K562 (cell line): Measurements from ENCODE around the gene EPB41L2. TPM values are rescaled to one million over a fixed set of nuclear protein-coding genes. Genes with fewer than 3 reads are reported as not detected.

Experiments used
- ATAC-seq: fragments of 200-7000 bp; cut with Tn5 transposase; 3 replicates; pipeline ENCODE4 v1.9.1; 2020; ENCODE audit warnings: moderate library complexity
- BruUV-seq: library from RNA; stranded (reverse); fragments of 400-500 nt; replicated peaks from 2 replicates; lab custom pipeline; 2021; lab: Mats Ljungman, UMichigan
- CTCF ChIA-PET: fragments of 300-600 bp; formaldehyde crosslinking; extraction: SDS; loops from one replicate; lab custom pipeline; 2021; ENCODE audit warnings: low intra/inter-chr PET ratio; lab: Yijun Ruan, JAX
- POLR2A ChIA-PET: fragments of 300-600, 350-650 bp; sonication (Branson Sonifier 250); formaldehyde crosslinking; extraction: SDS; loops from one replicate; lab custom pipeline; 2021; ENCODE audit warnings: antibody characterized with exemption, inconsistent platforms; lab: Yijun Ruan, JAX
- DNase-seq, 4 experiments: peaks; one replicate each; pipeline versions ENCODE4 v3.0.0 to v3.0.0-alpha.2; 2011 to 2018; ENCODE audit warnings: low spot score in 3 of 4, mixed read lengths in 3 of 4; ENCODE audit errors: extremely low read depth in 1 of 4
- FAIRE-seq: peaks from 2 replicates; lab custom pipeline; 2011; peaks lifted over from hg19 to GRCh38; lab: Jason Lieb, UNC
- H2AFZ ChIP-seq: 2 replicates; pipeline ENCODE4 v1.6.0; 2011; ENCODE audit warnings: low read depth, low read length, control low read depth, inconsistent platforms
- H3K27ac ChIP-seq: fragments of 200-600 bp; 3 replicates; pipeline ENCODE4 v1.8.0; 2011; ENCODE audit warnings: low read depth, mild to moderate bottlenecking, control low read depth, inconsistent platforms, low read length, moderate library complexity, mixed read lengths; ENCODE audit errors: extremely low read depth
- H3K27me3 ChIP-seq, 2 experiments: fragments of 300-600 bp in 1 of 2; 2 replicates in 1 of 2; 3 replicates in 1 of 2; pipeline versions ENCODE4 v1.6.0 to v1.8.0; 2011; ENCODE audit warnings: inconsistent platforms in 2 of 2, low read length in 2 of 2, mild to moderate bottlenecking in 1 of 2, mixed read lengths in 1 of 2, moderate library complexity in 1 of 2; ENCODE audit not compliant: control insufficient read depth in 2 of 2, insufficient read depth in 2 of 2
- H3K36me3 ChIP-seq: fragments of 300-600 bp; 3 replicates; pipeline ENCODE4 v1.8.0; 2011; ENCODE audit warnings: mild to moderate bottlenecking, low read length, inconsistent platforms; ENCODE audit not compliant: control insufficient read depth, insufficient read depth
- H3K4me1 ChIP-seq, 2 experiments: fragments of 200-600 bp in 1 of 2; replicated peaks in 1 of 2; 2 replicates in 1 of 2; 3 replicates in 1 of 2; pipeline versions ENCODE4 v1.5.1 to v1.8.0; 2011; ENCODE audit warnings: inconsistent platforms in 2 of 2, low read length in 2 of 2, mild to moderate bottlenecking in 1 of 2, mixed read lengths in 1 of 2, moderate library complexity in 1 of 2; ENCODE audit not compliant: control insufficient read depth in 2 of 2, insufficient read depth in 2 of 2
- H3K4me2 ChIP-seq: 2 replicates; pipeline ENCODE4 v1.6.1; 2011; ENCODE audit warnings: low read length, control low read depth, inconsistent platforms, mixed read lengths; ENCODE audit not compliant: insufficient read depth
- H3K4me3 ChIP-seq: fragments of 200-600 bp; sonication (generic), shearing (Covaris generic); 2 replicates; pipeline ENCODE4 v1.5.1; 2016; ENCODE audit warnings: control low read depth, inconsistent platforms
- H3K79me2 ChIP-seq: fragments of 200-600 bp; 3 replicates; pipeline ENCODE4 v1.8.0; 2011; ENCODE audit warnings: low read length, inconsistent platforms; ENCODE audit not compliant: control insufficient read depth, insufficient read depth
- H3K9ac ChIP-seq, 2 experiments: 2 replicates each; pipeline versions ENCODE4 v1.6.0 to v1.6.1; 2011; ENCODE audit warnings: low read depth in 2 of 2, low read length in 2 of 2, control low read depth in 1 of 2, inconsistent platforms in 1 of 2, mild to moderate bottlenecking in 1 of 2, mixed read lengths in 1 of 2; ENCODE audit not compliant: insufficient read depth in 1 of 2
- H3K9me1 ChIP-seq: one replicate; pipeline ENCODE4 v1.6.0; 2011; ENCODE audit warnings: inconsistent platforms, mild to moderate bottlenecking, low read length, moderate library complexity; ENCODE audit not compliant: control insufficient read depth, insufficient read depth
- H3K9me3 ChIP-seq: replicated peaks from 2 replicates; pipeline ENCODE4 v1.5.1; 2011; ENCODE audit warnings: low read depth, low read length, inconsistent platforms; ENCODE audit not compliant: control insufficient read depth, insufficient read depth
- H4K20me1 ChIP-seq: replicated peaks from 2 replicates; pipeline ENCODE4 v1.6.1; 2011; ENCODE audit warnings: low read length, inconsistent platforms, mixed read lengths; ENCODE audit not compliant: control insufficient read depth, insufficient read depth
- ARID1B ChIP-seq: fragments of 450-650 bp; IDR thresholded peaks from 2 replicates; pipeline ENCODE4 v1.6.1; 2016; ENCODE audit warnings: antibody characterized with exemption, mild to moderate bottlenecking, inconsistent platforms
- ERF ChIP-seq: fragments of 450-650 bp; formaldehyde crosslinking; IDR thresholded peaks from 2 replicates; pipeline ENCODE4 v1.4.0; 2020; ENCODE audit warnings: mild to moderate bottlenecking, mixed read lengths
- HDAC8 ChIP-seq: fragments of 450-650 bp; IDR thresholded peaks from 2 replicates; pipeline ENCODE4 v1.6.1; 2016; ENCODE audit warnings: mild to moderate bottlenecking, missing genetic modification characterization, moderate library complexity, missing compliant biosample characterization
- KDM1A ChIP-seq, 2 experiments: fragments of 450-650 bp; IDR thresholded peaks; 2 replicates each; pipeline ENCODE4 v1.6.1; 2016; ENCODE audit warnings: mild to moderate bottlenecking in 2 of 2
- KLF6 ChIP-seq: fragments of 250-450 bp; sonication (Bioruptor Pico); IDR thresholded peaks from 2 replicates; pipeline ENCODE4 v1.4.0; 2020; ENCODE audit warnings: mild to moderate bottlenecking, moderate library complexity, borderline replicate concordance
- MEF2D ChIP-seq: conservative IDR thresholded peaks from 2 replicates; pipeline ENCODE4 v1.6.1; 2016; ENCODE audit warnings: low read depth, missing genetic modification characterization, missing compliant biosample characterization
- MTA1 ChIP-seq: fragments of 450-650 bp; IDR thresholded peaks from 2 replicates; pipeline ENCODE4 v1.6.1; 2017; ENCODE audit warnings: borderline replicate concordance
- MYNN ChIP-seq, 2 experiments: sonication (generic); formaldehyde crosslinking in 1 of 2; IDR thresholded peaks; 2 replicates each; pipeline versions ENCODE4 v1.5.0 to v1.6.1; 2016 to 2020; ENCODE audit warnings: antibody characterized with exemption in 1 of 2, missing genetic modification reagents in 1 of 2
- NR2C1 ChIP-seq, 2 experiments: fragments of 450-650 bp; IDR thresholded peaks; 2 replicates each; pipeline ENCODE4 v1.6.1; 2017; ENCODE audit warnings: mild to moderate bottlenecking in 2 of 2, antibody characterized with exemption in 1 of 2, inconsistent platforms in 1 of 2, missing compliant biosample characterization in 1 of 2, missing genetic modification characterization in 1 of 2
- RFX1 ChIP-seq: fragments of 450-650 bp; IDR thresholded peaks from 2 replicates; pipeline ENCODE4 v1.6.1; 2016; ENCODE audit warnings: mild to moderate bottlenecking, moderate library complexity
- SMARCE1 ChIP-seq: fragments of 450-650 bp; IDR thresholded peaks from 2 replicates; pipeline ENCODE4 v1.7.1; 2016; ENCODE audit warnings: mild to moderate bottlenecking
- TAL1 ChIP-seq: fragments of 450-650 bp; IDR thresholded peaks from 2 replicates; pipeline ENCODE4 v1.6.1; 2016; ENCODE audit warnings: mild to moderate bottlenecking
- ZNF551 ChIP-seq: fragments of 250-450 bp; sonication (Bioruptor Pico); IDR thresholded peaks from 2 replicates; pipeline ENCODE4 v1.5.0; 2021; ENCODE audit warnings: mild to moderate bottlenecking, moderate library complexity
- WGBS: fragments of 100-300 bp; shearing (Covaris generic); methylation state at CpG from one replicate; pipeline ENCODE4 v1.1.6; 2016; ENCODE audit warnings: low coverage, mixed read lengths; ENCODE audit not compliant: insufficient coverage; ENCODE audit errors: missing lambda C conversion rate; 5-methylcytosine and 5-hydroxymethylcytosine counted together
- in situ Hi-C: fragments of 300-500 bp; cut with MboI; formaldehyde crosslinking; loops from 4 replicates; pipeline ENCODE4 v1.15.0; 2018; ENCODE audit warnings: inconsistent platforms, mixed read lengths
- intact Hi-C: fragments of 100-400 bp; cut with micrococcal nuclease; formaldehyde crosslinking; loops from 2 replicates; pipeline ENCODE4 v1.14.2; 2022
- polyA plus RNA-seq, 8 experiments: library from polyadenylated mRNA; depleted of rRNA in 4 of 8; stranded (reverse) in 5 of 8; unstranded in 3 of 8; fragments of >200 nt; fragmentation: Nextera tagmentation in 2 of 8; fragmentation: Illumina TruSeq in 1 of 8; extraction: Ambion mirVana in 2 of 8; extraction: Trizol in 1 of 8; gene quantifications; 2 replicates each; pipeline versions ENCODE4 v1.2.1 to v1.2.3, GENCODE V29; 2011 to 2014; ENCODE audit warnings: inconsistent platforms in 1 of 8, missing spikeins in 1 of 8
- total RNA-seq, 7 experiments: library from RNA; depleted of rRNA in 6 of 7; stranded (reverse); fragments of >200 nt in 6 of 7; fragmentation: Illumina TruSeq in 2 of 7; extraction: Trizol in 2 of 7; gene quantifications; 2 replicates each; pipeline versions ENCODE4 v1.2.1 to v1.2.3, GENCODE V29; 2011 to 2021; ENCODE audit warnings: low replicate concordance in 1 of 7
- TF ChIP-seq, protein P1 (sequence below): fragments of 250-450 bp; sonication (Bioruptor Pico); IDR thresholded peaks from 2 replicates; pipeline ENCODE4 v1.5.0; 2020; ENCODE audit warnings: mild to moderate bottlenecking, borderline replicate concordance
- TF ChIP-seq, protein P2 (sequence below): fragments of 450-650 bp; formaldehyde crosslinking; IDR thresholded peaks from 2 replicates; pipeline ENCODE4 v1.4.0; 2020; ENCODE audit warnings: mild to moderate bottlenecking, moderate library complexity

The EPB41L2 gene
- total and polyA plus RNA-seq, 9 of the 15 experiments (the other 6 are each of a cell fraction or from before 2014, with no cell fraction given): 5.1 to 53.6 (median 25.0) TPM

DNA sequence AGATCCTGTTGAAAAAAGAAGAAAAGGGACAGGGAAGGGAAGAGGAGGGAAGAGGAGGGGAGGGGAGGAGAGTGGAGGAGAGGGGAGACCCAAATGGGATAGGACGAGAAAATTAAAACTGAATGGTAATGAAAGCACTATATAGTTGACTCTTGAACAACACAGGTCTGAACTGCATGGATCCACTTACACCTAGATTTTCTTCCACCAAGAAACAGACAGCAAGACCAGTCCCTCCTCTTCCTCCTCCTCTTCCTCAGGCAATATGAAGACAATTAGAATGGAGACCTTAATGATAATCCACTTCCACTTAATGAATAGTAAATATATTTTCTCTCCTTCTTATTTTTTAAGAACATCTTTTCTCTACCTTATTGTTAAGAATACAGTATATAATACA lies 113.5 kb downstream of the EPB41L2 start (continued):
- TF ChIP-seq, protein P1, sequence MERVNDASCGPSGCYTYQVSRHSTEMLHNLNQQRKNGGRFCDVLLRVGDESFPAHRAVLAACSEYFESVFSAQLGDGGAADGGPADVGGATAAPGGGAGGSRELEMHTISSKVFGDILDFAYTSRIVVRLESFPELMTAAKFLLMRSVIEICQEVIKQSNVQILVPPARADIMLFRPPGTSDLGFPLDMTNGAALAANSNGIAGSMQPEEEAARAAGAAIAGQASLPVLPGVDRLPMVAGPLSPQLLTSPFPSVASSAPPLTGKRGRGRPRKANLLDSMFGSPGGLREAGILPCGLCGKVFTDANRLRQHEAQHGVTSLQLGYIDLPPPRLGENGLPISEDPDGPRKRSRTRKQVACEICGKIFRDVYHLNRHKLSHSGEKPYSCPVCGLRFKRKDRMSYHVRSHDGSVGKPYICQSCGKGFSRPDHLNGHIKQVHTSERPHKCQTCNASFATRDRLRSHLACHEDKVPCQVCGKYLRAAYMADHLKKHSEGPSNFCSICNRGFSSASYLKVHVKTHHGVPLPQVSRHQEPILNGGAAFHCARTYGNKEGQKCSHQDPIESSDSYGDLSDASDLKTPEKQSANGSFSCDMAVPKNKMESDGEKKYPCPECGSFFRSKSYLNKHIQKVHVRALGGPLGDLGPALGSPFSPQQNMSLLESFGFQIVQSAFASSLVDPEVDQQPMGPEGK (CRISPR knock-in tag): no peak
- TF ChIP-seq MYNN (IDR thresholded peaks at IDR 0.05): no peak
- no peak for TF ChIP-seq MYNN (CRISPR knock-in tag; IDR thresholded peaks at IDR 0.05)
- TF ChIP-seq MTA1: no peak
- TF ChIP-seq TAL1: no peak
- no peak for TF ChIP-seq KDM1A (IDR thresholded peaks at IDR 0.05)
- no peak for TF ChIP-seq HDAC8 (tag)
- TF ChIP-seq RFX1: no peak

DNA sequence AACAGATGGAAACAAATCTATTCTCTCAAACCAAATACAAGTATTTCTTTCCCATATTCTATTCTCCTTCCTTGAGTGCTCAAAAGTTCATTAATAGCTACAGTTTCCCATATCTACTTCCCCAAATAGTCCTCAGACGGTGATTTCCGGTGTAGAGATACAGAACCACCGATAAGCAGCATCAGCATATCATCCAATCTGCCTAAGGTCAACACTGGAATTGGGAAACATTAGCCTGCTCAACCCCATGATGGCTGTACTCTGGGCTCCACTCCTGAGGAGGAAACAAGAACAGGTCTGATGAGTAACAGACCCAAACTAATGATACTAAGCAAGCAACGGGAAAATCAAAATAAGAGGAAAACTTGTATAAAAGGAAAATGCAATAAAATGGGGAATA lies 115.6 kb downstream of the EPB41L2 start:
- TF ChIP-seq NR2C1 (IDR thresholded peaks at IDR 0.05) (no peak), NR2C1 (tag; IDR thresholded peaks at IDR 0.05) (peak; percentile 57), ZNF551 (CRISPR knock-in tag) (no peak), ARID1B (0 out of 2 replicates have a peak, but pooled peaks have one; percentile 8), ERF (CRISPR knock-in tag) (no peak), KLF6 (CRISPR knock-in tag) (no peak), MEF2D (tag) (0 out of 2 replicates have a peak, but pooled peaks have one; percentile 28), SMARCE1 (peak; percentile 35; the same call in 1 of the 2 replicates)
- TF ChIP-seq, protein P2, sequence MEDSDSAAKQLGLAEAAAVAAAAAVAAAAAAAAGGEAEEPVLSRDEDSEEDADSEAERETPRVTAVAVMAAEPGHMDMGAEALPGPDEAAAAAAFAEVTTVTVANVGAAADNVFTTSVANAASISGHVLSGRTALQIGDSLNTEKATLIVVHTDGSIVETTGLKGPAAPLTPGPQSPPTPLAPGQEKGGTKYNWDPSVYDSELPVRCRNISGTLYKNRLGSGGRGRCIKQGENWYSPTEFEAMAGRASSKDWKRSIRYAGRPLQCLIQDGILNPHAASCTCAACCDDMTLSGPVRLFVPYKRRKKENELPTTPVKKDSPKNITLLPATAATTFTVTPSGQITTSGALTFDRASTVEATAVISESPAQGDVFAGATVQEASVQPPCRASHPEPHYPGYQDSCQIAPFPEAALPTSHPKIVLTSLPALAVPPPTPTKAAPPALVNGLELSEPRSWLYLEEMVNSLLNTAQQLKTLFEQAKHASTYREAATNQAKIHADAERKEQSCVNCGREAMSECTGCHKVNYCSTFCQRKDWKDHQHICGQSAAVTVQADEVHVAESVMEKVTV: no peak
- Histone ChIP-seq H3K9ac (no peak overlapping the region), H3K4me2 (no peak overlapping the region), H3K4me1 (peaks cover 0 to 3% of the 10 kb centered on the region in 2 experiments; a peak in 1 of 5 replicates), H4K20me1 (no peaks in the 10 kb centered on the region), H3K36me3 (no peaks in the 10 kb centered on the region), H3K27me3 (no peaks in the 10 kb centered on the region), H3K9me3 (no peaks in the 10 kb centered on the region), H3K9me1 (no peaks in the 10 kb centered on the region), H3K79me2 (no peaks in the 10 kb centered on the region), H2AFZ (no peak overlapping the region), H3K27ac (no peak overlapping the region), H3K4me3 (no peak overlapping the region)
- ATAC-seq: no peak
- CTCF ChIA-PET: no interaction called here
- in situ Hi-C loops: no loop called here
- POLR2A ChIA-PET: no interaction called here
- no peak for DNase-seq
- BruUV-seq: no TSS peak
- intact Hi-C loops: no loop called here
- FAIRE-seq: no peak
- 5% methylated on average over 4 of the region's 4 CpGs for WGBS
